ENCODE results near the gene MPG.

Gene MPG

DNA sequence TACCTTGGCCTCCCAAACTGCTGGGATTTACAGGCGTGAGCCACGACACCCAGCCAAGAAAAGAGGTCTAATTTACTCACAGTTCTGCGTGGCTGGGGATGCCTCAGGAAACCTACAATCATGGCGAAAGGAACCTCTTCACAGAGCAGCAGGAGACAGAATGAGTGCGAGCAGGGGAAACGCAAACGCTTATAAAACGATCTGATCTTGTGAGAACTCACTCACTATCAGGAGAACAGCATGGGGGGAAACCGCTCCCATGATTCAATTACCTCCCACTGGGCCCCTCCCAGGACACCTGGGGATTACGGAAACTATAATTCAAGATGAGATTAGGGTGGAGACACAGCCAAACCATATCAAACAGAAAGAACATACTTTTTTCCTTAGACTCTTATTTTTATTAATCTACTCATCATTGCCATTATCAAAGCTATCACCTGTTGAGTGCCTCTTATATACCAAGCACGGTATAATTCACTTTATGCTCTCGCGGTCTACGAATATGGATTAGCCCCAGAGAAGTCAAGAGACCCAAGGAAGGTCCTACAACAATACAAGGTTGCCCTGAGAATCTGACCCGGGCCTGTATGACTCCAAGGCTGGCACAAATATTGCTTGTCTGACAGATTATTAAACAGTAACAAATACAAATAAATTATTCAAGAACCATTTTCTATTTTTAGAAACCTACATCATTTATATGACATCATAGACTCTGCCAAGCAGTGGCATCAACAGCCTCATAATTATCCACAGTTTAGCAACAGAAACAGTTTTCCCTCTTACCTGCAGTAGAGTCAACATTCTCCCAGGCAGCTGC lies 27.0 kb upstream of the MPG start:
- DNase-seq (ENCODE audit: low spot score): no peak

DNA sequence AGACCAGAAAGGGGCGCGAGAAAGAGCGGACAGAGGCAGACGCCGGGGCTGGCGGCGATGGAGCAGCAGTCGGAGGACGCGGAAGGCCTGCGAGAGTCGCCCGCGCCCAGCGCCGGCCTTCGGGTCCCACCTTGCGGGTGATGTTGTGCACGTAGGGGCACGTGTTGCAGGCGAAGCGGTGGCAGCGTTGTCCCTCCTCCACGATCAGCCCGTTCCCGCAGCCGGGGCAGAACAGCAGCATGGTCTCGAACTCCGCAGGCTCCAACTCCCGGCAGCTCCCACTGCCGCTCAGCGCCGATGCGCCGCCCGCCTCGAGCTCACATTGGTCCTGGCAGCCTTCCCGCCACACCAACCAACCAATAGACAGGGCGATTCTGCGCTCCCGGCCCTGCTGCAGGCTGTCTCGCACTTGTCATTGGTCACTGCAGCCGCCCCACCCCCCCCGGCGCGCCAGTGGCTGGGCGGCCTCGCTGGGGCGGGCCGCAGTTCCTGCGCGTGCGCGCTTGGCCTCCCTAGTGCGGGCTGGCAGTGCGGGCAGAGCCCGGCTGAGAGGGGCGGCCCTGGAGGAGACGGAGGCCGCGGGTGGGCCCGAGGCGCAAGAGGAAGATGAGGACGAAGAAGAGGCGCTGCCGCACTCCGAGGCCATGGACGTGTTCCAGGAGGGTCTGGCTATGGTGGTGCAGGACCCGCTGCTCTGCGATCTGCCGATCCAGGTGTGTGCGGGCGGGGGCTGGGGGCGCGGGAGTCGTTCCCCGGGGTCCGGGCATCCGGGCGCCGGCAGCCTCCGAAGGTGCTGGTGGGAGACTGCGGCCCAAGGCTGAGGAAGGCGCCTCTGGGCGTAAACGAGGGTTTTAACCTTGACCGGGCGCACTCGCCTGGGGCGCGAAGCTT lies 24.4 kb upstream of the MPG start, which contains the start of the genes POLR3K and SNRNP25:
Gene POLR3K (minus strand): TSS at position 263 of the 891 bp plus-strand sequence. CDS start 22 bp downstream, at position 241.
Gene SNRNP25 (plus strand): TSS at position 483 of the 891 bp plus-strand sequence. CDS start 189 bp downstream, at position 672.
- peak; percentile 97 for DNase-seq (ENCODE audit: low spot score)

DNA sequence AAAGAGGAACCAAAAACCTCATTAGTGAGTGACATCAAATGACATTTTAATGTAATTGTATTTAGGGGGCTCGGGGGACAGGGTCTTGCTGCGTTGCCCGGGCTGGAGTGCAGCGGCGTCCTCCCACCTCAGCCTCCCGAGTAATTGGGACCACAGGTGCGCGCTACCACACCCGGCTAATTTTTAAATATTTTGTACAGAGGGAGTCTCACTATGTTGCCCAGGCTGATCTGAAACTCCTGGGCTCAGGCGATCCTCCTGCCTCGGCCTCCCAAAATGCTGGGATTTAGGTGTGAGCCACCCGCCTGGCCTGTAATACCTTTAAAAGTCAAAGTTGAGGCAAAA lies 23.8 kb upstream of the MPG start:
- DNase-seq (ENCODE audit: low spot score): no peak

DNA sequence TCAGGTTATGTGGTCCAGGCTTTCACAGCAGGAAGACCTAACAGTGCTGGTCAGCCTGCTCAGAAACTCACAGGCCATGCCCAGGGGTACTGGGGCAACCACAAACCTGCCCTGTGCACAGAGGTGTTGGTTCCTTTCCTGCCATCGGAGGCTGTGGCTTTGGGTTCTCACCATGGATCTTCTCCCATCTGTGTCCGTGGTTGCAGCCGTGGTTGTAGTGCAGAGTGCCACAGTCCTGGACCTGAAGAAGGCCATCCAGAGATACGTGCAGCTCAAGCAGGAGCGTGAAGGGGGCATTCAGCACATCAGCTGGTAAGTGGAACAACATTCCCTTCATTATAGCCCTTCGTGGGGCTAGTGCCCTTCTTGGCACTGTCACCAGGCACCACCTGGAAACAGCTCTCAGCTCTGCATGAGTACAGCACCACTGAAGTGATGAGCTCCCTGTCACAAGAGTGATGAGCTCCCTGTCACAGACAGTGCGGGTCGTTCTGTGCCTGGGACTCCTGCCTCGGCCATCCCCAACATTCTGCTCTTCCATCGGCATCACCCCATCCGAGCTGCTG lies 22.4 kb upstream of the MPG start:
- DNase-seq (ENCODE audit: low spot score): no peak

DNA sequence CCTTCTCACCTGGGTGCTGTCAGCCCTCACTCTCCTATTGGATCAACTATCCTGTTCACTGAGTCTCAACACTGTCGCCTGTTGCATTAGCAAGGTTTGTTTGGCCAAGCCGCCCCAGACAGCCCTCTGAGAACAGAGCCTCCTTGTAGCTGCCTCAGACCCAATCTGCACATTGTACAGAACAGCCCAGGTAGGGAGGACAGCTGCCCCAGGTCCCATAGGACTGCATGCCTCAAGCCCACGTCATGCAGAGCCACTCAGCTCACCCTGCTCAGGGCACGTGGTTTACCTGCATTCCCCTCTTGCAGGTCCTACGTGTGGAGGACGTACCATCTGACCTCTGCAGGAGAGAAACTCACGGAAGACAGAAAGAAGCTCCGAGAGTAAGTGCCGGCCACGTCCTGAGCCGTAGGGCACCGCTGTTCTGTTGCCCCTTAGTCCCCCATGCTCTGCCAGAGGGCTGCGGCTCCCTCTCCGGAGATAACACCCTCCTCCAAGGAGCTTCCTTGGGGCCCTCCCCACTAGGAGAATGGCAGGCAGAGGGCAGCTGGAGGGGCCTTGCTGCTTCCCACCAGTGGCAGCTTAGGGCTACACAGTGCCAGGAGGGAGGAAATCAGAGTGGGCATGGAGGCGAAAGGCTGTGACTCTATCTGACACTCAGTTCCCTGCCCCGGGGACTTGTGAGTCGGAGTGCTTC lies 21.6 kb upstream of the MPG start:
- no peak for DNase-seq (ENCODE audit: low spot score)

- no peak for DNase-seq (ENCODE audit: low spot score)
Observed at GRCh38 chr16:57711-58110, 20.3 kb upstream of the MPG start.

DNA sequence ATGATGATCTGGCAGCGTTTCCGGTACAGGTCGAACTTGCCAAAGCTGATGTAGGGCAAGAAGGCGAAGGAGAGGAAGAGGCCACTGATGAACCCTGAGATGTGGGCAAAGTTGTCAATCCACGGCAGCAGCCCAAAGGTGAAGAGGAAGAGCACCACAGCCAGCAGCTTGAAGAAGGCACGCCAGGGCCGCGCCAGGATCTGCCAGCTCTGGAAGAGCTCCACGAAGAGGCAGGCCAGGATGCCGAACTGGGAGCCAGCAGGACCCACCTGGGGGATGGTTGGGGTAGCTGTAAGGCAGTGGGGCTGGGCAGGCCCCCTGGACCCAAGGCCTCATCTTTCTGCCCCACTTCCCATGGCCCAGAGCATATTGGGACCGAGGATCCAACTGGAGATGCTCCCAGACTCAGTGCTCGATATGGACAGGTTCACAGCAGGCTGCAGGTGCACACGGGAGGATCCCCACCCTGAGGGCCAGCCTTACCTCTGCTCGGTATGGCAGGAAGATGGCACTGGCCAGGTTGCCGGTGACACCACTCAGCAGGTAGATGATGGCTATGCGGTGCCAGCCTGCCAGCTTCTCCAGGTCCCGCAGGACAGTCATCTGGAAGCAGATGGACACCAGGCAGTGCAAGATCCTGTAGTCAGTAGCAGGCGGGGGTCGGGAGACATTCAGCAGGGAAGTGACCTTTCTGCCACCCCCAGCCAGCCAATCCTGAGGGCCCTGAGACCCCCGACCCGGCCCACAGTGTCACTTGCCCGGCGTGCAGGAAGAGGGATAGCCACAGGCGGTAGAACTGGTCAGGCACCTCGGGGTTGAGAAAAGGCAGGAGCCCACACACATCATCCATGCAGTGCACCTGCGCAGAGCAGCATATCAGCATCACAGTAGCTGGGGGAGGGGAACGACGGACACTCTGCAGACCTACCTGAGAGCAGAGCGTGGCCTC lies 19.3 kb upstream of the MPG start:
- no peak for DNase-seq (ENCODE audit: low spot score)

DNA sequence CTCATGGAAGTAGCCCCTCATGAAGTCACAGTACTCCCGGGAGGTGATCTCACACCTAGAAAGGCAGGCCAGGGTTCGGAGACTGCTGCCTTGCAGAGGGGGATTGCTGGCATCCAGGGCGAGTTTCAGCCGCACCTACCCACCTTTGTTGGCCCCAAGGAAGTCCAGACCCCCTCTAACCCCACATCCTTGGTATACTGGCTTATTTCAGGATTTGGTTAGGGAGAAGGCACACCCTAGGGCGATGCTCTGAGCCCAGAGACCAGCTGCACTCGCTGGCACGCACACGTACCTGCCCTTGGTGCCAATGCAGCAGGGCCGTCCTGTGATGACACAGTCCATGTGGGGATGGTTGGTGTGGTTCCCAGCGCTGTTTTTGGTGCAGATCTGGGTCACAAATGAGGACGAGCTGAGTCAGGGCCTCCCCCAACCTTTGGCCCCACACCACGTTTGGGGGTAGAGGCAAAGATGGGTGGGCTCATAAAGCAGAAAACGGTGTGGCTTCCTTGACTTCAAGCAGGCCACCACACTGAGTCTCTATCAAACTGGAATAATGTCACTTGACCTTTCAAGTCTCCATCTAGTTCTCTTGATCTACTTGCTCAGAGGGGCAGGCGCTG lies 18.5 kb upstream of the MPG start:
- no peak for DNase-seq (ENCODE audit: low spot score)

DNA sequence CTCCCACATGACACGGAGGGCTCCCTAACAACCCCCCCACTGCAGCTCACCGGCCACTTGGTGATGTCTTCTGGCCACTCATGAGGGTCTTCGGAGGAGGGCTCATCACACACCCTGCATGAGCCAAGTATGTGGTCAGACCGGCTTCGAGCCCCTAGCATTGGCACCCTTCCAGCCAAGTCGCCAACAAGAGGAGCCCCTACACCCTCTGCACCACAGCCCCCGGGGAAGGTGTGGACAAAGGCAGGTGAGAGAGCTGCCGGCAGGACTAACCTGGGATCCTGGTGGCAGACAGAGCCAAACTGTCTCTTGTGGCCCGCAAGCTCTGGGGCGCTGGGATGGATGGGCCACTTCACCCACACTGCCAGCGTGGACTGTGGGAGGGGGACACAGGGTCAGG lies 17.9 kb upstream of the MPG start:
- DNase-seq (ENCODE audit: low spot score): no peak

- no peak for DNase-seq (ENCODE audit: low spot score)
Observed at GRCh38 chr16:60929-61878, 16.8 kb upstream of the MPG start.

DNA sequence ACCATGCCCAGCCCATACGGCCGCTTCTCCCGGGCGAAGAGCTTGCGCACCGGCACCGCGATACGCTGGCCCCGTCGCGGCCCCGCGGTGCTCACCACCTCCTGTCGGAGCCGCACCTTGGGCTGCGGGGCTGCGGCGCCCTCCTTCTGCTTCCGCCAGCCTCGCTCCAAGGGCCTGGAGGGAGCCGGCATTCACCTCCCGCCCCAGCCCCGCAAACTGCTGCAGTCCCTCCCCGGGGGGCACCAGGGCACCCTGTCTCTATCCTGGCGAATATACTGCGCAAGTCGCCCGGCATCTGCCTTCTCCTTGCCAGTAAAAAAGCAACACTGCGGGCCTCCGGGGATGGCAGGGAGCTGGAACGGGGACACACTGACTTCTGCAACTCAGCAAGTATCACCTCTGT lies 16.1 kb upstream of the MPG start:
- DNase-seq (ENCODE audit: low spot score): no peak

DNA sequence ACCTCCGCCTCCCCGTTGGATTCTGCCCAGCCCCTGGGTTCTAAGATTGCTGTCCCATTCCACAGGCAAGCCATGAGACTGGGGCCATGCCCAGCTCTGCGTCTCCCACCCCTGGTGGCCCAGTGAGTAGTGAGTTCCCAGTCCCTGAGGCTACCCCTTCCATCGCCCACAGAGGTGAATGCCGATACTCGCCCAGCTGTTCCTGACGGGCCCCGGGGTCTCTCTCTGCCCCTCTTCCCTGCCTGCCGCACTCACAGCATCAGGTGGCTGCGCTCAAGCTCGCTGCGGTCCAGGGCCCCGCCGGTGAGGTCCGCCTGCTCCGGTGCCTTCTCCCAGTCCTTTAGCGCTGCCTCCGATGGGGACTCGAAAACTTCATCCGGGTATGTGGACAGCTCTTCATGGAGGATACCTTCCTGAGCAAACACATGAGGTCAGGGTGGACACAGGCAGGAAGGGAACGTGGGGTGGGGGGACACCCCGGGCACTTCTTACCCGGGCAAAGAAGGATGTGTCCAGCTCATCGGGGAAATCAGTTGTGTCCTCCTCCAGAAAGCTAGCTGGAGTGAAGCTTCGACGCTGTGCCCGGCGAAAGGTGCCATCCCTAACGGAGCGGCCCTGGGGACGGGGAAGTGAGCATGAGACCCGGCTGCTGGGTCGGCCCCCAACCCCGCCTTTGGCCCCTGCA lies 15.6 kb upstream of the MPG start:
- no peak for DNase-seq (ENCODE audit: low spot score)

GRCh38 chr16:62968-63391 lies 15.0 kb upstream of the MPG start:
- no peak for DNase-seq (ENCODE audit: low spot score)

DNA sequence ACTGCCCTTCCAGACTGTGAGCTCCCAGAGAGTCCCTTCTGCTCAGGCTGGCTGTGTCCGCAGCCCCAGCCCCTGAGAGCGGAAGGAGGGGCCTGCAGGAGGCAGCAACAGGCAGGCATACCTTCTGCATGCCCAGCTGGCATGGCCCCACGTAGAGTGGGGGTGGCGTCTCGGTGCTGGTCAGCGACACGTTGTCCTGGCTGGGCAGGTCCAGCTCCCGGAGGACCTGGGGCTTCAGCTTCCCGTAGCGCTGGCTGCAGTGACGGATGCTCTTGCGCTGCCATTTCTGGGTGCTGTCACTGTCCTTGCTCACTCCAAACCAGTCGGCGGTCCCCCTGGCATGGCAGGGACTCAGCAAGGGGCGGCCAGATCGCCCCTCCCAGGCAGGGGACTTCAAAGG lies 14.6 kb upstream of the MPG start:
- no peak for DNase-seq (ENCODE audit: low spot score)

DNA sequence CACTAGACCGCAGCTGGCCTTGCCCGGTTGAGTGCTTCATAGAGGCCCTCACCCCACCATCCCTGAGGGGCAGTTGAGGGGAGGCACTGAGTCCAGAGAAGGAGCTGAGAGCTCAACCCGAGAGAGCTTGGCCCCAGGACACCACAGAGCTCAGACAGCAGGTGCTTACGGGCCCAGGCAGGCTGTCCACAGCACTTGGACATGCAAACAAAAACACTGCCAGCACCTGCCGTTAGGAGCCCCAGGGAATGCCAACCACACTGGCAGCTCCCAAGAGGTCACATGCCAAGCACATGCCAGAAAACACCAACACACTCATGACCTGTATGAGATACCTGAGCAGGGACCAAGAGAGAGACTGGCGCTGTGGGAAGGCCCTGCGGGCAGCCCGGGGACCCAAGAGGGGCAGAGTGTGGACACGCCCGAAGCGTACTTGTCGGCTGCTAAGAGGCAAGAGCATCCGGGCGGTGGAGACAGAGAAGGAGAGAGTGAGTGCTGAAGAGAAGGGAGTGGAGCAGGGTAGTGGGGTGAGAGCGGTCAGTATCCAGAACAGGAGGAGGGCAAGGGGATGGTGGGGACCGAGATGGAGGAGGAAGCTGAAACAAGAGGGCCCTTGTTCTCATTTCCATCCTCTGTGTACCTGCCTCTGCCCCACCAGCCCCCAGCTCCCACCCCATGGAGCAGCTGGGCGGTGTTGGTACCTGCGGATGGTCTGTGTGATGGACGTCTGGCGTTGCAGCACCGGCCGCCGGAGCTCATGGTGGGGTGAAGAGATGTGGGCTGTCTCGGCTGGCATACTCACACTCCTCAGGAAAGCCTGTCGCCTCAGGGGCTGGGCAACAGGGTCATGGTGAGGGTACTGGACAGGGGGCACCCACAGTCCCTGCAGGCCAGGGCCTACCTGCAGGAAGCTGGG lies 13.8 kb upstream of the MPG start:
- DNase-seq (ENCODE audit: low spot score): no peak

GRCh38 chr16:64914-65255 lies 13.1 kb upstream of the MPG start:
- no peak for DNase-seq (ENCODE audit: low spot score)

DNA sequence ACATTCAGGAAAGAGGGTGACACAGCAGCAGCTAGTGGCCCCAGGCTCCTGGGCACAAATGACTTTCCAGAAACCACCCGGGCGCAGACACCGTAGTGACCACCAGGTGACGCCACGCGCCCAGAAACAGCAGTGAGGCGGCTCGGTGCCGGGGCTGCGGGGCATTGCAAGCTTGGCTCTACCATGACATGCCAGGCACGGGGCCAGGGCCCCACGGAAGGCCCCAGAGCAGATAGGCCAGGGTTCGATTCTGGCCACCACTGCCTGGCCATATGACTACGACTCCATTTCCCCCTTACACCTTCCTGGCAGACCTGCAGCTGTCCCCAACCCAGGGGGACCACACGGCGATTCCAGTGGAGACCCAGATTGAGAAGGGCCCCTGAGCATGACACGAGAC lies 12.3 kb upstream of the MPG start:
- DNase-seq (ENCODE audit: low spot score): peak; percentile 83

Data from CD4-positive, alpha-beta T cell treated with Interleukin-2 at 100 ng/mL for 4 hours (primary cell).